GM19467 (cell line): ENCODE measurements around the gene NOTCH1.

ENCODE experiments used
- ATAC-seq: cut with Tn5 transposase; IDR thresholded peaks from one replicate; pipeline ENCODE4 v1.9.1; 2021; ENCODE audit warnings: mild to moderate bottlenecking, moderate library complexity; ENCODE audit not compliant: unreplicated experiment

The NOTCH1 gene

DNA sequence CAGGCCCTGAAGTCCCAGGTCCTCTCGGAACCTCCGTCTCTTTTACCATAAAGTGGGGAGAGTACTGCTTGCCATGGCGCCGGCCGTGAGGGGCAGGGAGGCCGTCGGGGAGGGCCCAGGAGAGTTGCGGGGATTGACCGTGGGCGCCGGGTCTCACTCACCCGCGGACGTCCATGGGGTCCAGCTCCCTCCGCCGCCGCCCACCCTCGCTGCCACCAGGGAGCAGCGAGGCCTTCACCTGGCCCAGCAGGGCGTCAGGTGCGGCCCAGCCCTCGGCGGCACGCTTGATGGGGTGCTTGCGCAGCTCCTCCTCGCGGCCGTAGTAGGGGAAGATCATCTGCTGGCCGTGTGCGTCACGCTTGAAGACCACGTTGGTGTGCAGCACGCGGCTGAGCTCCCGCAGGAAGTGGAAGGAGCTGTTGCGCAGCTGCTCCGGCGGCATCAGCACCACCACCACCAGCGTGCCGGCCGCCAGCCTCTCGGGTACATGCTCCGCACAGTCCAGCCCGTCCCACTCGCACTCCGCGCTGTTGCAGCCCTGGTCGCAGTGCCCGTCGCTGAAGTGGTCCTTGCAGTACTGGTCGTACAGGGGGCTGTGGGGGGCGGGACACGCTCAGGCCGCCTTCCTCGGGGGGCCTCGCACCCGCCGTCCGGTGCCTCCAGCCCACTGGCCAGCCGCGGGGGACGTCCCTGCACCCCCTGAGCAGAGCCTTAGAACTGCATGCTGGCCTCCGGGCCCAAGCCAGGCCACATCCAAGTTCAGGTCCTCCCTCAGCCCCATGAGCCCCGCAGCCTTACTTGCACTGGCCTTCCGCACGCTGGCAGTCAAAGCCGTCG lies 41.1 kb downstream of the NOTCH1 start:
- no peak for ATAC-seq

DNA sequence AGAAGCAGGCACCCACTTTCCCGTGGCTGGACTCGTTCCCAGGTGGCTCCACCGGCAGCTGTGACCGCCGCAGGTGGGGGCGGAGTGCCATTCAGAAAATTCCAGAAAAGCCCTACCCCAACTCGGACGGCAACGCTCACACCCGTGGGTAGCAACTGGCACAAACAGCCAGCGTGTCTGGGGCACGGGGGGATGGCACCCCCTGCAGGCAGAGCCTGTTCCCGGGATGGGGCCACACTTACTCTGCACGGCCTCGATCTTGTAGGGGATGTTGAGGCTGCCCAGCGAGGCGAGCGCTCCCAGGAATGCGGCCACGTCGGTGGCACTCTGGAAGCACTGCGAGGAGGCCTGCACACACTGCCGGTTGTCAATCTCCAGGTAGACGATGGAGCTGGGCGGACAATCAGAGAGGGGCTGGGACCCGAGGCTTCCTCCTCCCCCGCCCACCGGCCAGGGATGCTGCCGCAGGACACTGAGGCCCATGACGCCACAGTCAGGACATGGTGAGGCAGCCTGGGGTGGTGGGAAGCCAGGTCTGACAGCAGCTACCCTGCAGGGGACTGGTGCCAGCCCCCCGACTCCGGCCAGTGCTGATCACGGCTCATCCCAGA lies 42.8 kb downstream of the NOTCH1 start:
- ATAC-seq = no peak

DNA sequence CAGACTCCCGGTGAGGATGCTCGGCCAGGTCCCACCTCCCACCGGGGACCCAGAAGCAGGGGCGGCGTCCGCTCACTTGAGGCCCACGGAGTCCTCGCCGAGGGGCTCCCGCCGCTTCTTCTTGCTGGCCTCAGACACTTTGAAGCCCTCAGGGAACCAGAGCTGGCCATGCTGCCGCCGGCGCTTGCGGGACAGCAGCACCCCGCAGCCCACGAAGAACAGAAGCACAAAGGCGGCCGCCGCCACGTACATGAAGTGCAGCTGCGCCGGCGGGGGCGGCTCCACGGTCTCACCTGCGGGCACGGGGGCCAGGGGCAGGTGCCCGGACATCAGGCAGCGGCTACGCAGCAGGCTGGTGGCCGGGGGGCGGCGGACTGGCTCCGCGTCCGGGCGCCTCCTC lies 43.7 kb downstream of the NOTCH1 start:
- ATAC-seq = no peak

DNA sequence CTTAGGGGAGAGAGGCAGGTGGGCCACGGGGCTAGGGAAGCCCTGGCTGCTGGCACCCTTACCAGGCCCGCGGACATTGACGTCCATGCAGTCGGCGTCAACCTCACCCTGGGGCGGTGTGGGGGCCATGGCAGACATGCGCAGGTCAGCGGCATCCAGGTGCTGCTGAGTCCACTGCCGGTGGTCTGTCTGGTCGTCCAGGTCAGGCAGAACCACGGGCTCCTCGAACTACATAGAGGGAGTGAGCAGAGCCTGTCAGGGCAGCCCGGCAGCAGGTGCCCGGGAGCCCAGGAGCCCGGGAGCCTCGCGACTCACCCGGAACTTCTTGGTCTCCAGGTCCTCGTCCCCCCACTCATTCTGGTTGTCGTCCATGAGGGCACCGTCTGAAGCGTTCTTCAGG lies 44.2 kb downstream of the NOTCH1 start:
- no peak for ATAC-seq

- ATAC-seq = no peak
These were observed 45.6 kb downstream of the NOTCH1 start for GRCh38 chr9:136499935-136500910.

GRCh38 chr9:136499071-136499934 lies 46.5 kb downstream of the NOTCH1 start:
- ATAC-seq = no peak

GRCh38 chr9:136497916-136498695 lies 47.7 kb downstream of the NOTCH1 start:
- no peak for ATAC-seq

- no peak for ATAC-seq
These were observed 48.8 kb downstream of the NOTCH1 start for GRCh38 chr9:136496801-136497620.

DNA sequence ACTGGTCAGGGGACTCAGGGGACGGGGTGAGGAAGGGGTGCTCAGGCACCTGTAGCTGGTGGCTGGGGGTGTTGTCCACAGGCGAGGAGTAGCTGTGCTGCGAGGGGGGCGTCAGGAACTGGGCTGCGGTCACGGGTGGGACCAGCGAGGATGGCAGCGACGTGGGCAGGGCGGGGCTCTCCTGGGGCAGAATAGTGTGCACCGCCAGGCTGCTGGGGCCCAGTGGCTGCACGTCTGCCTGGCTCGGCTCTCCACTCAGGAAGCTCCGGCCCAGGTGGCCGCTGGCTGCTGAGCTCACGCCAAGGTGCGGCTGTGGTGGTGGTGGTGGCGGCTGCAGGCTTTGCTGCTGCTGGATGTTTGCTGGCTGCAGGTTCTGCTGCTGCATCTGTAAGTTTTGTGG lies 49.7 kb downstream of the NOTCH1 start:
- ATAC-seq = no peak

DNA sequence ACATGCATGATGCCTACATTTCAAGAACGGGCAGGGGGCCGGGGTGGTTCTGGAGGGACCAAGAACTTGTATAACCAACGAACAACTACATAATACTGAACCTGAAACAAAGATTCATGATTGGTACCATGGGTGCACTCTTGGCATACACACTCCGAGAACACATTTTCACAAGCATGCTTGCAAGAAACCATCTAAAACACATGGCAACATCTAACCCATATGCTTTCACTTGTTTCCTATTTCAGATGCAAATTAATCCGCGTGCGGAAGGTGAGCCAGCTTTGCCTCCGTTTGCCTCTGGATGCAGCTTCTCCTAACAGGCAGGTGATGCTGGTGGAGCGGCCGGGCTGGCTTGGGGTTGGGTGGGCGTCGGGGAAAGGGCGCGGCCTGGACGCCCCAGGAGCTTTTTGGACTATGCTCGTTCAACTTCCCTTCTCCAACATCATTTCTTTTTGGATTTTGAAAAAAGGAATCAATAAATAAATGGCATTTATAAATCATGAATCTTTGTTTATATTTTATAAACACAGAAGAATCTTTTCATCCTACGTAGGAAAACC lies 50.5 kb downstream of the NOTCH1 start:
- no peak for ATAC-seq

DNA sequence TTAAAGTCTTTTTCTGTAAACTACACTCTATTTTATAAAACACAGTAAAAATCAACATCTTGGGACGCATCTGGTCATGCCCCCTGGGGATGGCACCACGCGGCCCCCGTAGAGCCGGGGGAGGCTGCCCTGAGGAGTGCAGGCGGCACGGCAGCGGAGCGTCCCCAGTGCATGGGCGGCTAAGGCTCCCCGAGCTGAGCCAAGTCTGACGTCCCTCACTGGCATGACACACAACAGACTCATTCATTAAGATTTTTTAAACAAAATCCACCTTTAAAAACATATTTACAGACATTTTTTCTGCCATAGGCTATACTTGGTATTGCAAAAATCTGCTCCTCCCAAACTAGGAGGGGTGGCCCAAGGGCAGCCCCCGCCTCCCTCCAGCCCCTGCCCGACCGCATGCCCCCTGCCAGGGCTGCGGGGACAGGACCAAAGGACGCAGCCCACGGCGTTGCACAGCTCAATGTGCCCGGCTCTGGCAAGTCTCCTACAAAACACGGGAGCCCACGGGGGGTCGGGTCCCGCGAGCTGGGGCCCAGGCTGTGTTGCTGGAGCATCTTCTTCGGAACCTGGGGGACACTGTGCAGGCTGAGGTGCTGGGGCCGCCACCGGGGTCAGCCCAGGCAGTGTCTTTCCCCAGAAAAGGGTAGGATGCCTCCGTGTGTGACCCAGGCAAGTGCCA lies 51.2 kb downstream of the NOTCH1 start:
- no peak for ATAC-seq

- ATAC-seq = no peak
These were observed 51.8 kb downstream of the NOTCH1 start for GRCh38 chr9:136494012-136494411.

GRCh38 chr9:136493567-136493971 lies 52.3 kb downstream of the NOTCH1 start:
- ATAC-seq = no peak

- no peak for ATAC-seq
These were observed 52.8 kb downstream of the NOTCH1 start for GRCh38 chr9:136492978-136493522.

DNA sequence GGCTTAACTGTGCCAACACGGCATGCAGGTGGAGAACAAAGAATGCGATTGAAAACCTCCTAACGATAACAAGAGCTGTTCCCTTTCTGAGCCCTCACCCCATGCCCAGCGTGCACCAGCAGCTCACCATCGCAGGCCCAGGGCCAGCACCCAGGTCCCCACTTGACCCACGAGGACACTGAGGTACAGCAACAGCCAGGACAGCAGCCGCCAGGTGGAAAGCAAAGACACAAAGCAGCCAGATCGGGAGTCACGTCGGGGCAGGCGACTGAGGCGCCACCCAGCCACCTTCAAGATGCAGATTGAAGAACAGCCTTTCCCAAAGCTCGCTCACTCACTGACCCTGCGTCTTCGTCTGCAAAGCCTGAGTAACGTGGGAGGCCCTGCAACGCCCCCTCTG lies 56.1 kb downstream of the NOTCH1 start:
- no peak for ATAC-seq

- ATAC-seq = no peak
These were observed 57.3 kb downstream of the NOTCH1 start for GRCh38 chr9:136488247-136489214.
